ENCODE data around the gene SPTB.

Gene SPTB

GRCh38 chr14:64868379-64868778, 11.3 kb downstream of the SPTB start:
- Mint-ChIP-seq H3K4me1 (peaks cover 4% of the 10 kb centered on the region), H3K27ac (no peak overlapping the region), H3K4me3 (no peak overlapping the region), H3K9me3 (peaks cover 0 to 12% of the 10 kb centered on the region in 2 donors), H3K27me3 (peaks cover 43% of the 10 kb centered on the region)
- ATAC-seq (no peak), DNase-seq (no peak)

- H3K4me3 Mint-ChIP-seq = no peak overlapping the region
- DNase-seq = no peak
- ATAC-seq = no peak
- peaks cover 0 to 1% of the 10 kb centered on the region in 2 donors for H3K9me3 Mint-ChIP-seq
- peaks cover 4% of the 10 kb centered on the region for H3K4me1 Mint-ChIP-seq
- no peak overlapping the region for H3K27ac Mint-ChIP-seq
- peaks cover 33% of the 10 kb centered on the region for H3K27me3 Mint-ChIP-seq
Measured at GRCh38 chr14:64867182-64867581, 12.5 kb downstream of the SPTB start.

GRCh38 chr14:64865992-64866391, 13.7 kb downstream of the SPTB start:
- H3K27ac Mint-ChIP-seq = peak overlapping the region in 1 of 2 donors; percentile 65
- no peak for ATAC-seq
- no peak overlapping the region for H3K4me3 Mint-ChIP-seq

GRCh38 chr14:64865109-64865508, 14.6 kb downstream of the SPTB start:
- no peak for DNase-seq
- Mint-ChIP-seq H3K4me1 (peaks cover 3% of the 10 kb centered on the region), H3K27me3 (peaks cover 27% of the 10 kb centered on the region), H3K9me3 (no peaks in the 10 kb centered on the region), H3K27ac (no peak overlapping the region), H3K4me3 (no peak overlapping the region)
- ATAC-seq = no peak

More at GRCh38 chr14:64865992-64866391, 13.7 kb downstream of the SPTB start:
- Mint-ChIP-seq H3K4me1 (peaks cover 4% of the 10 kb centered on the region), H3K9me3 (no peaks in the 10 kb centered on the region), H3K27me3 (peaks cover 36% of the 10 kb centered on the region)
- DNase-seq = no peak

GRCh38 chr14:64864258-64864657, 15.4 kb downstream of the SPTB start:
- Mint-ChIP-seq H3K4me1 (no peaks in the 10 kb centered on the region), H3K27ac (no peak overlapping the region), H3K27me3 (peaks cover 22% of the 10 kb centered on the region), H3K4me3 (no peak overlapping the region), H3K9me3 (no peaks in the 10 kb centered on the region)
- no peak for DNase-seq
- ATAC-seq = no peak

- Mint-ChIP-seq H3K27me3 (peaks cover 18% of the 10 kb centered on the region), H3K4me3 (no peak overlapping the region), H3K4me1 (no peaks in the 10 kb centered on the region), H3K9me3 (no peaks in the 10 kb centered on the region), H3K27ac (peak overlapping the region in 1 of 2 donors; percentile 14)
- DNase-seq = no peak
- ATAC-seq = no peak
Measured at GRCh38 chr14:64861916-64862315, 17.8 kb downstream of the SPTB start.

- ATAC-seq = no peak
- H3K4me3 Mint-ChIP-seq = no peak overlapping the region
- peaks cover 17% of the 10 kb centered on the region for H3K27me3 Mint-ChIP-seq
- no peaks in the 10 kb centered on the region for H3K9me3 Mint-ChIP-seq
- H3K27ac Mint-ChIP-seq = no peak overlapping the region
- no peaks in the 10 kb centered on the region for H3K4me1 Mint-ChIP-seq
- no peak for DNase-seq
Measured at GRCh38 chr14:64860039-64860438, 19.7 kb downstream of the SPTB start.

GRCh38 chr14:64857979-64858744, 21.5 kb downstream of the SPTB start:
- DNase-seq (no peak), ATAC-seq (no peak)
- H3K27ac Mint-ChIP-seq = peak overlapping the region in 1 of 2 donors; percentile 9
- H3K4me1 Mint-ChIP-seq = no peaks in the 10 kb centered on the region
- peaks cover 22% of the 10 kb centered on the region for H3K27me3 Mint-ChIP-seq
- no peak overlapping the region for H3K4me3 Mint-ChIP-seq
- no peaks in the 10 kb centered on the region for H3K9me3 Mint-ChIP-seq

GRCh38 chr14:64856529-64857445, 22.9 kb downstream of the SPTB start:
- no peaks in the 10 kb centered on the region for H3K4me1 Mint-ChIP-seq
- no peak for ATAC-seq
- no peak overlapping the region for H3K27ac Mint-ChIP-seq
- H3K27me3 Mint-ChIP-seq = peaks cover 19% of the 10 kb centered on the region
- no peak overlapping the region for H3K4me3 Mint-ChIP-seq
- no peak for DNase-seq
- H3K9me3 Mint-ChIP-seq = no peaks in the 10 kb centered on the region

GRCh38 chr14:64855721-64856528, 23.8 kb downstream of the SPTB start:
- DNase-seq = no peak
- Mint-ChIP-seq H3K27me3 (peaks cover 18% of the 10 kb centered on the region), H3K4me3 (no peak overlapping the region), H3K27ac (no peak overlapping the region), H3K9me3 (no peaks in the 10 kb centered on the region), H3K4me1 (no peaks in the 10 kb centered on the region)
- no peak for ATAC-seq

- Mint-ChIP-seq H3K9me3 (no peaks in the 10 kb centered on the region), H3K4me1 (peaks cover 11% of the 10 kb centered on the region), H3K4me3 (no peak overlapping the region), H3K27me3 (peaks cover 28% of the 10 kb centered on the region), H3K27ac (no peak overlapping the region)
- DNase-seq = no peak
- no peak for ATAC-seq
Measured at GRCh38 chr14:64850369-64851137, 29.2 kb downstream of the SPTB start.

- H3K27ac Mint-ChIP-seq = no peak overlapping the region
- no peak overlapping the region for H3K4me3 Mint-ChIP-seq
- no peaks in the 10 kb centered on the region for H3K9me3 Mint-ChIP-seq
- H3K4me1 Mint-ChIP-seq = peaks cover 11% of the 10 kb centered on the region
- DNase-seq (no peak), ATAC-seq (no peak)
- peaks cover 32% of the 10 kb centered on the region for H3K27me3 Mint-ChIP-seq
Measured at GRCh38 chr14:64849940-64850339, 29.8 kb downstream of the SPTB start.

- Mint-ChIP-seq H3K4me1 (peaks cover 11% of the 10 kb centered on the region), H3K27me3 (peaks cover 36% of the 10 kb centered on the region), H3K4me3 (no peak overlapping the region), H3K27ac (no peak overlapping the region), H3K9me3 (no peaks in the 10 kb centered on the region)
- ATAC-seq (peak; percentile 40), DNase-seq (no peak)
Measured at GRCh38 chr14:64848239-64848638, 31.5 kb downstream of the SPTB start.

GRCh38 chr14:64846319-64846718, 33.4 kb downstream of the SPTB start:
- DNase-seq = no peak
- no peak for ATAC-seq
- Mint-ChIP-seq H3K9me3 (no peaks in the 10 kb centered on the region), H3K27me3 (peaks cover 52% of the 10 kb centered on the region), H3K4me1 (peaks cover 11% of the 10 kb centered on the region), H3K27ac (no peak overlapping the region), H3K4me3 (no peak overlapping the region)

GRCh38 chr14:64845878-64846277, 33.8 kb downstream of the SPTB start:
- Mint-ChIP-seq H3K9me3 (no peaks in the 10 kb centered on the region), H3K27me3 (peaks cover 55% of the 10 kb centered on the region), H3K27ac (no peak overlapping the region), H3K4me1 (peaks cover 11% of the 10 kb centered on the region), H3K4me3 (no peak overlapping the region)
- DNase-seq = no peak
- ATAC-seq = no peak
